Right atrium auricular region (tissue), 2 donors: Measurements from ENCODE around the gene SLC34A3. TPM values are rescaled to one million over a fixed set of nuclear protein-coding genes. Genes with fewer than 3 reads are reported as not detected.

ENCODE experiments used
- DNase-seq: peaks from one replicate; pipeline ENCODE4 v3.0.0-alpha.2; 2019; ENCODE audit warnings: low spot score
- H3K27ac ChIP-seq, 2 donors: fragments of 200-600 bp; sonication (generic); 1 replicate in 1 of 2; 2 replicates in 1 of 2; pipeline ENCODE4 v1.5.1; 2016 to 2019
- H3K27me3 ChIP-seq, 2 donors: fragments of 200-600 bp; sonication (generic); one replicate each; pipeline versions ENCODE4 v1.5.1 to v1.6.0; 2017 to 2019
- H3K36me3 ChIP-seq: fragments of 200-600 bp; sonication (generic); one replicate; pipeline ENCODE4 v1.5.1; 2016
- H3K4me1 ChIP-seq, 2 donors: fragments of 200-600 bp; sonication (generic); one replicate each; pipeline versions ENCODE4 v1.5.1 to v1.6.0; 2017 to 2019
- H3K4me3 ChIP-seq, 2 donors: fragments of 200-600 bp; sonication (generic); 1 replicate in 1 of 2; 2 replicates in 1 of 2; pipeline ENCODE4 v1.5.1; 2017 to 2019; ENCODE audit warnings: mild to moderate bottlenecking in 1 of 2, moderate library complexity in 1 of 2
- H3K9me3 ChIP-seq, 2 donors: fragments of 200-600 bp; sonication (generic); one replicate each; pipeline ENCODE4 v1.5.1; 2019
- total RNA-seq, 2 donors: library from RNA; depleted of rRNA; stranded (reverse); fragments of >200 nt; gene quantifications; one replicate each; pipeline ENCODE4 v1.1.0, GENCODE V29; 2016
- TF ChIP-seq, protein P1 (sequence below), 2 donors: fragments of 200-600 bp; sonication (generic); IDR thresholded peaks; one replicate each; pipeline ENCODE4 v1.5.1; 2019; ENCODE audit warnings: antibody characterized with exemption in 2 of 2

Gene SLC34A3
- total RNA-seq, 2 donors from 2014 or later: not detected

DNA sequence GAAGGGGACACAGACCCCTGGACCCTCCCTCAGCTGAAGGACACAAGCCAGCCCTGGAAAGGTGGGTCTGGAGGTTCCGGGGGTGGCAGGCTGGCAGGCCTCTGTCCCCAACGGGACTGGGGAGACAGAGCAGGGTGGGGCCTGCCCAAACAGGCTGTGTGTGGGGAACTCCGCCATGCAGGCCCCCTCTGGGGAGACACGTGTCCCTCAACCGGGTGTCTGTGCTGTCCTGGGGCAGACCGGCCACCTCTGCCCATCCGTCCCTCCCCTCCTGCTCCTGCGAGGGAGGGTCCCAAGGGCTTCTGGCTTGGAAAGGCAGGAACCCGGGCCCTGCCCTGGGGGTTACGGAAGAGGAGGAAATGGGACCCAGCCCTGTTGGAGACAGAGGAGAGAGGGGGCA, 1.4 kb downstream of the SLC34A3 start:
- TF ChIP-seq, protein P1, sequence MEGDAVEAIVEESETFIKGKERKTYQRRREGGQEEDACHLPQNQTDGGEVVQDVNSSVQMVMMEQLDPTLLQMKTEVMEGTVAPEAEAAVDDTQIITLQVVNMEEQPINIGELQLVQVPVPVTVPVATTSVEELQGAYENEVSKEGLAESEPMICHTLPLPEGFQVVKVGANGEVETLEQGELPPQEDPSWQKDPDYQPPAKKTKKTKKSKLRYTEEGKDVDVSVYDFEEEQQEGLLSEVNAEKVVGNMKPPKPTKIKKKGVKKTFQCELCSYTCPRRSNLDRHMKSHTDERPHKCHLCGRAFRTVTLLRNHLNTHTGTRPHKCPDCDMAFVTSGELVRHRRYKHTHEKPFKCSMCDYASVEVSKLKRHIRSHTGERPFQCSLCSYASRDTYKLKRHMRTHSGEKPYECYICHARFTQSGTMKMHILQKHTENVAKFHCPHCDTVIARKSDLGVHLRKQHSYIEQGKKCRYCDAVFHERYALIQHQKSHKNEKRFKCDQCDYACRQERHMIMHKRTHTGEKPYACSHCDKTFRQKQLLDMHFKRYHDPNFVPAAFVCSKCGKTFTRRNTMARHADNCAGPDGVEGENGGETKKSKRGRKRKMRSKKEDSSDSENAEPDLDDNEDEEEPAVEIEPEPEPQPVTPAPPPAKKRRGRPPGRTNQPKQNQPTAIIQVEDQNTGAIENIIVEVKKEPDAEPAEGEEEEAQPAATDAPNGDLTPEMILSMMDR (IDR thresholded peaks at IDR 0.05): no peak
- Histone ChIP-seq H3K27ac (no peak overlapping the region), H3K4me3 (no peak overlapping the region), H3K27me3 (peaks cover 3 to 9% of the 10 kb centered on the region in 2 donors), H3K4me1 (peaks cover 0 to 24% of the 10 kb centered on the region in 2 donors), H3K9me3 (no peaks in the 10 kb centered on the region), H3K36me3 (no peaks in the 10 kb centered on the region)
- no peak for DNase-seq

DNA sequence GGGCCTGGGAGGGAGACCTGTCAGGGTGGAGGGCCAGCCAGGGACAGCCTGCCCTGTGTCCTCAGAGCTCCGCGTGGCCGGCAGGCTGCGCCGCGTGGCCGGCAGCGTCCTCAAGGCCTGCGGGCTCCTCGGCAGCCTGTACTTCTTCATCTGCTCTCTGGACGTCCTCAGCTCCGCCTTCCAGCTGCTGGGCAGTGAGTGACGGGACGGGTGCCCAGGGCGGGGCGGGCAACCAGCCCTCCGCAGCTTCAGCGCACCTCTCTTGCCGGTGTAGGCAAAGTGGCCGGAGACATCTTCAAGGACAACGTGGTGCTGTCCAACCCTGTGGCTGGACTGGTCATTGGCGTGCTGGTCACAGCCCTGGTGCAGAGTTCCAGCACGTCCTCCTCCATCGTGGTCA, 1.8 kb downstream of the SLC34A3 start:
- no peak overlapping the region for H3K27ac ChIP-seq
- H3K4me3 ChIP-seq: no peak overlapping the region
- peaks cover 3 to 9% of the 10 kb centered on the region in 2 donors for H3K27me3 ChIP-seq
- TF ChIP-seq, protein P1 (IDR thresholded peaks at IDR 0.05): no peak
- no peaks in the 10 kb centered on the region for H3K9me3 ChIP-seq
- H3K36me3 ChIP-seq: no peaks in the 10 kb centered on the region
- DNase-seq: no peak
- H3K4me1 ChIP-seq: peaks cover 0 to 24% of the 10 kb centered on the region in 2 donors

DNA sequence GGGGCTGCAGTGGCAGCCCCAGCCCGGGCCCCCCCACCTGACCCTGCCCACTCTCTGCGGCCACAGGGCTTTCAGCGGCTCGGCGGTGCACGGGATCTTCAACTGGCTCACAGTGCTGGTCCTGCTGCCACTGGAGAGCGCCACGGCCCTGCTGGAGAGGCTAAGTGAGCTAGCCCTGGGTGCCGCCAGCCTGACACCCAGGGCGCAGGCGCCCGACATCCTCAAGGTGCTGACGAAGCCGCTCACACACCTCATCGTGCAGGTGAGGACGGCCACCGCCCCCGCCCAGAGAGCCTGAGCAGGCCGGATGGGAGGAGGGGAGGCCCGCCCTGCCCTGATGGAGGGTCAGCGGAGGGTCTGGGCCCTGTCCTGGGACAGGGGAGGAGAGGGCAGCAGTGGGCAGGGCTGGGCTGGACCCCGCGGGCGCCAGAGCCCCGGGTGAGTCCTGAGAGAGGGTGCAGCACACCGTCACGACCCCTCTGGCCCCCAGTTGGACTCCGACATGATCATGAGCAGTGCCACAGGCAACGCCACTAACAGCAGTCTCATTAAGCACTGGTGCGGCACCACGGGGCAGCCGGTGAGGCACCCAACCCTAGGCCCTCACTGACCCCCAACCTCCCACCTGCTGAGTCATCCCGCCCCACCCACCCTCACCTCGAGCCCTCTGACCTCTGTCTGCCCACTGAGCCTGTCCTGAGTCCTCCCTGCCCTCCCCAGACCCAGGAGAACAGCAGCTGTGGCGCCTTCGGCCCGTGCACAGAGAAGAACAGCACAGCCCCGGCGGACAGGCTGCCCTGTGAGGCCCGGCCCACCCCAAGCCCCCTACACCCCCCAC, 2.7 kb downstream of the SLC34A3 start:
- TF ChIP-seq, protein P1 (IDR thresholded peaks at IDR 0.05): no peak
- Histone ChIP-seq H3K27ac (no peak overlapping the region), H3K4me1 (peaks cover 0 to 29% of the 10 kb centered on the region in 2 donors), H3K27me3 (peaks cover 3 to 5% of the 10 kb centered on the region in 2 donors), H3K36me3 (no peaks in the 10 kb centered on the region), H3K4me3 (no peak overlapping the region), H3K9me3 (no peaks in the 10 kb centered on the region)
- no peak for DNase-seq

DNA sequence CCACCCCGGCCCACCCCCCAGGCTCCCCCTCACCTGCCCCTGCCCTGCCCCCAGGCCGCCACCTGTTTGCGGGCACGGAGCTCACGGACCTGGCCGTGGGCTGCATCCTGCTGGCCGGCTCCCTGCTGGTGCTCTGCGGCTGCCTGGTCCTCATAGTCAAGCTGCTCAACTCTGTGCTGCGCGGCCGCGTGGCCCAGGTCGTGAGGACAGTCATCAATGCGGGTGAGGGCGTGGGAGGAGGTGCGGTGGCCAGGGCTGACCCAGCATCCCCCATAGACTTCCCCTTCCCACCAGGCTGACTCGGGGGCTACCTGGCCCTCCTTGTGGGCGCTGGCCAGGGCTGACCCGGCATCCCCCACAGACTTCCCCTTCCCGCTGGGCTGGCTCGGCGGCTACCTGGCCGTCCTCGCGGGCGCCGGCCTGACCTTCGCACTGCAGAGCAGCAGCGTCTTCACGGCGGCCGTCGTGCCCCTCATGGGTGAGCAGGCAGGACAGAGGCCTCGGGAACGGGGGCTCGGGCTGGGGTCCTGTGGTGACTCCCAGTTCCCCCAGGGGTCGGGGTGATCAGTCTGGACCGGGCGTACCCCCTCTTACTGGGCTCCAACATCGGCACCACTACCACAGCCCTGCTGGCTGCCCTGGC, 3.5 kb downstream of the SLC34A3 start:
- Histone ChIP-seq H3K36me3 (no peaks in the 10 kb centered on the region), H3K27ac (no peak overlapping the region), H3K4me1 (peaks cover 0 to 38% of the 10 kb centered on the region in 2 donors), H3K9me3 (no peaks in the 10 kb centered on the region), H3K4me3 (no peak overlapping the region), H3K27me3 (peaks cover 3 to 4% of the 10 kb centered on the region in 2 donors)
- TF ChIP-seq, protein P1 (IDR thresholded peaks at IDR 0.05): no peak
- no peak for DNase-seq

DNA sequence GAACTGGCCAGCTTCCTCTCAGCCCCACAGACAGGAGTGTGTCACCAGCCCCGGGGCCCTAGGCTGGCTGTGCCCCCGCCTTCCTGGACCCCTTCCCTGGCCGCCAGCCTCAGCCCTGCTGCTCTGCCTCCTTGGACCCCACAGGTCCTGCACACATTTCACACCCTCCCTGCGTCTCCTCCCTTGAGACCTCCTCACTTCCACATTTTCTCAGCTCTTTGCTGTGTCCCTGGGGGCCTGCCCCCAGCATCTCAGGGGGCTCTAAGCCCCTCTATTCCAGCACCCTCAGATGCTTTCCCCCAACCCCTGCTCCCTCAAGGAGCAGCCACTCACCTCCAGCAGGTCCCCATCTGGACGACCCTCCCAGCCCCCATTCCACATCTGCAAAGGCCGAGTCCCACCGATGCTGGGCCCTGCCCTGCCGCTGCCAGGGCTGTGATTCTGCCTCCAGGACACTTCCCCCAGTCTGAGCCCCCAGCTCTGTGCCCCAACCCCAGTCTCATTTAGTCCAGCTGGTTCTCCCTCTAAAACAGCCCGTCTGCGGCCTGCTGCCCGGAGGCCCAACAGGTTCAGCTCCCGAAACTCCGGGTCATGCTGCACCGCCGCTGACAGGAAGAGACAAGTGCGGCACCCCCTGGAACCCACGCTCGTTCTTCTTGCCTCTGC, 4.2 kb downstream of the SLC34A3 start:
- Histone ChIP-seq H3K27me3 (peaks cover 0 to 4% of the 10 kb centered on the region in 2 donors), H3K4me1 (peaks cover 0 to 45% of the 10 kb centered on the region in 2 donors), H3K36me3 (no peaks in the 10 kb centered on the region)

More for the DNA sequence above, 4.2 kb downstream of the SLC34A3 start:
- no peak for DNase-seq
- TF ChIP-seq, protein P1 (IDR thresholded peaks at IDR 0.05): no peak
- Histone ChIP-seq H3K4me3 (no peak overlapping the region), H3K9me3 (no peaks in the 10 kb centered on the region), H3K27ac (no peak overlapping the region)
